Type B pancreatic cell (in vitro differentiated cells): ENCODE data around the gene CLDN20. TPM values are rescaled to one million over a fixed set of nuclear protein-coding genes. Genes with fewer than 3 reads are reported as not detected.

Experiments used
- DNase-seq: peaks from one replicate; pipeline ENCODE4 v3.0.0; 2021; ENCODE audit warnings: mixed read lengths; ENCODE audit not compliant: unreplicated experiment; ENCODE audit errors: extremely low spot score
- H3K27ac Mint-ChIP-seq: 2 replicates; pipeline ENCODE4 v1.8.0; 2021; ENCODE audit warnings: mild to moderate bottlenecking, mixed read lengths
- H3K27me3 Mint-ChIP-seq: 2 replicates; pipeline ENCODE4 v1.8.0; 2021; ENCODE audit warnings: mixed read lengths
- H3K36me3 Mint-ChIP-seq: 2 replicates; pipeline ENCODE4 v1.8.0; 2021; ENCODE audit warnings: mixed read lengths
- H3K4me1 Mint-ChIP-seq: one replicate; pipeline ENCODE4 v1.8.0; 2021; ENCODE audit warnings: mixed read lengths; ENCODE audit not compliant: unreplicated experiment
- H3K4me3 Mint-ChIP-seq: 2 replicates; pipeline ENCODE4 v1.8.0; 2021; ENCODE audit warnings: mild to moderate bottlenecking, mixed read lengths
- H3K9me3 Mint-ChIP-seq: 2 replicates; pipeline ENCODE4 v1.8.0; 2021; ENCODE audit warnings: mixed read lengths
- total RNA-seq: library from RNA; stranded (reverse); gene quantifications from 2 replicates; pipeline ENCODE4 v1.2.1, GENCODE V29; 2021; ENCODE audit warnings: low replicate concordance
- TF ChIP-seq, protein P1 (sequence below): fragments of 200-600 bp; sonication (generic); conservative IDR thresholded peaks from 2 replicates; pipeline ENCODE4 v1.5.0; 2021; ENCODE audit warnings: antibody characterized with exemption, mild to moderate bottlenecking

Gene CLDN20
- total RNA-seq, 1 donor from 2014 or later = not detected

DNA sequence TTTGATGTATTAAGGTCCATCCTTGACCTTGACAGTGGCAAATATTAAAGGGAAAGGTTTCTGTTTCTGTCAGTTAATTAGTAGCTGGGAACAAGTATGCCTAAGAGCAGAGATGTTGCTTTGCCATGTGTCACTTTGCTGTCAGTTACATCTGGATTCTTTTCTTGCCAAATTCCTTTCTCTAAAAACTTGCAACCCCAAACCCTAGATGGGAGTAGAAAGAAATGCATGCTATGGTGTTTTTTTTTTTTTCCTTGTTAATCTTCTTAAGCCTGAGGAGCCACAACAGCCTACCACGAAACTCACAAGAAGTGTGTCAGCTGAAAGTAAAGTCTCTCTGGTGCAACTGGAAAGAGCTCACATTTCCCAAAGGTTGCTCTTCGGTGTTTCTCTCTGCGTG is 18.0 kb upstream of the CLDN20 start:
- Mint-ChIP-seq H3K9me3 (no peaks in the 10 kb centered on the region), H3K4me3 (no peak overlapping the region), H3K27ac (peak overlapping the region; percentile 26), H3K27me3 (no peaks in the 10 kb centered on the region), H3K36me3 (peaks cover 19% of the 10 kb centered on the region), H3K4me1 (peaks cover 5% of the 10 kb centered on the region)
- DNase-seq = no peak
- TF ChIP-seq, protein P1, sequence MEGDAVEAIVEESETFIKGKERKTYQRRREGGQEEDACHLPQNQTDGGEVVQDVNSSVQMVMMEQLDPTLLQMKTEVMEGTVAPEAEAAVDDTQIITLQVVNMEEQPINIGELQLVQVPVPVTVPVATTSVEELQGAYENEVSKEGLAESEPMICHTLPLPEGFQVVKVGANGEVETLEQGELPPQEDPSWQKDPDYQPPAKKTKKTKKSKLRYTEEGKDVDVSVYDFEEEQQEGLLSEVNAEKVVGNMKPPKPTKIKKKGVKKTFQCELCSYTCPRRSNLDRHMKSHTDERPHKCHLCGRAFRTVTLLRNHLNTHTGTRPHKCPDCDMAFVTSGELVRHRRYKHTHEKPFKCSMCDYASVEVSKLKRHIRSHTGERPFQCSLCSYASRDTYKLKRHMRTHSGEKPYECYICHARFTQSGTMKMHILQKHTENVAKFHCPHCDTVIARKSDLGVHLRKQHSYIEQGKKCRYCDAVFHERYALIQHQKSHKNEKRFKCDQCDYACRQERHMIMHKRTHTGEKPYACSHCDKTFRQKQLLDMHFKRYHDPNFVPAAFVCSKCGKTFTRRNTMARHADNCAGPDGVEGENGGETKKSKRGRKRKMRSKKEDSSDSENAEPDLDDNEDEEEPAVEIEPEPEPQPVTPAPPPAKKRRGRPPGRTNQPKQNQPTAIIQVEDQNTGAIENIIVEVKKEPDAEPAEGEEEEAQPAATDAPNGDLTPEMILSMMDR = no peak

DNA sequence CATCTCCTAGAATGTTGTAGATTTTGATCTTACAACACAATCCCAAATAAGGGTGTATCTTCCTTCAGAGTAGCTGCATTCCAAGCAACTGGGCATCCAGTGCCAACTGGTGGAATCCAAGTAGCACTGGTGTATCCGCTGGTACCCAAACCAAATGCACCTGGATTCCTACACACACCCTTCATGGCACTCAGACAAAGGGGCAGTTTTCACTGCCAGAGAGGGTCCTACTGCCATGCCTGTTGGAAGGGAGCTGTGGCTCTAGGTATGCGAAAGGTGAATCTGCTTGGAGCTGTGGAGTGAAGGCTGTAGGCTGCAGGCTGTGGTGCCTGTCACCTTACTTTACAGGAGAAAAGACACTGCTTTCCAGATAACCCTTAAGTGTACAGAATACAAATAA is 17.0 kb upstream of the CLDN20 start:
- Mint-ChIP-seq H3K4me1 (peaks cover 5% of the 10 kb centered on the region), H3K27ac (peak overlapping the region; percentile 95)

DNA sequence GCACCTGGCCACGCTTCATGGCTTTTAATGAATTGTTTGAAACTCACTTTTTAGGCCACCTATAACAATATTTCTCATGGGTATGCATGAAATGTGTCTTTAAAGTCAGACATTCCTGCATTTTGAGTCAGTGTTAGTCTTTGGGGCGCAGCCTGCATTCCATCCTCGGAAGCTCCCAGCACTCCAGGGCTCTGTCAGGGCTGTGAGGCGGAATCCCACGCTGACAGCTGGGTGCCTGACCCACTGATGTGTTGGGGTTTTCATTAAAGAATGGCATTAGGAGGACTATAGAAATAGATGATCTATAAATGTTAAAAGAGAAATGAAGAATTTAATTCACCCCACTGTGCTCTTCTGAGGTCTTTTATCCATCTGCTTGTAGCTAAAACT is 16.2 kb upstream of the CLDN20 start:
- peak overlapping the region; percentile 65 for H3K4me3 Mint-ChIP-seq
- peak overlapping the region; percentile 95 for H3K27ac Mint-ChIP-seq
- peaks cover 9% of the 10 kb centered on the region for H3K36me3 Mint-ChIP-seq
- no peak for DNase-seq
- H3K4me1 Mint-ChIP-seq = peaks cover 5% of the 10 kb centered on the region
- TF ChIP-seq, protein P1 = no peak
- no peaks in the 10 kb centered on the region for H3K9me3 Mint-ChIP-seq
- H3K27me3 Mint-ChIP-seq = no peaks in the 10 kb centered on the region

More for the DNA sequence above, 17.0 kb upstream of the CLDN20 start:
- Mint-ChIP-seq H3K9me3 (no peaks in the 10 kb centered on the region), H3K4me3 (no peak overlapping the region), H3K27me3 (no peaks in the 10 kb centered on the region), H3K36me3 (peaks cover 13% of the 10 kb centered on the region)
- no peak for DNase-seq
- TF ChIP-seq, protein P1 = no peak

DNA sequence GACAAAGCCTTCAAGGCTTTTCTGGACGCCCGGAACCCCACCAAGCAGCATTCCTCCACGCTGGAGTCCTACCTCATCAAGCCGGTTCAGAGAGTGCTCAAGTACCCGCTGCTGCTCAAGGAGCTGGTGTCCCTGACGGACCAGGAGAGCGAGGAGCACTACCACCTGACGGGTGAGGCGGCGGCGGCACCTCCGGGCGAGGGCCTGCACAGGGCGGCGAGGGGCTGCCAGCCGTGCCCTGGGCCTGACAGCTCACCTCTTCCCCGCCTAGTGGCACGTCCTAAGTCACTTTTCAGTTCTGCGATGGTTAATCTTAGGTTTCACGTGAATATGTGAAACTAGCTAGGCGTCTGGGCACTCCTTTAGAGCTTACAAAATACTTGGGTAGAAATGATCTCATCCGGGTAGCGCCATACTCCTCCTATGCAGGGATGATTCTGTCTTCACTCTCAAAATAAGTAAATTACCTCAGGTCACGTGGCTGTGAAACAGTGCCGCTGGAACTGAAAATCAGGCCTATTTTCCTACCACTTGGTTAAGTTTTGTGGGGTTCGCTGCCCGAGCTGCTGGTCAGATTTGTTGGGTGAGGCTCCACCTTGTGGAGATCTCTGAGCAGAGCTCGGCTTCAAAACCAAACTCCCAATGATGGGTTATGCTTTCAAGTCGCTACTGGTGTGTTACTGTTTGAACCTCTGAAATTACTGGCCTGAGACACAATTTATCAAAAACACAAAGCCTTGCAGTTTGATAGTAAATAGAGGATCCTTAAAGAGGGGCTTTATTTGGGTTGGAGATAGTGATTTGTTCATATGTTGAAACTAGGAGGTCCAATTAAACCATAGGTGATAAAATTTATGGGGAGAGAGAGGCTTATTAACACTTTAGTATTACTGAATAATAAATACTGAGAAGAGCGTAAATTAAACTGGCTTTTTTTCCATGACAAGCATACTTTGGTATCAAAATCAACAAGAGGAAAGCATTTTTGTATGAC is 15.5 kb upstream of the CLDN20 start:
- Mint-ChIP-seq H3K4me1 (peaks cover 5% of the 10 kb centered on the region), H3K27me3 (no peaks in the 10 kb centered on the region), H3K9me3 (no peaks in the 10 kb centered on the region), H3K36me3 (peaks cover 14% of the 10 kb centered on the region), H3K27ac (peak overlapping the region; percentile 95), H3K4me3 (peak overlapping the region; percentile 65)
- TF ChIP-seq, protein P1 = peak; percentile 78
- DNase-seq = no peak

DNA sequence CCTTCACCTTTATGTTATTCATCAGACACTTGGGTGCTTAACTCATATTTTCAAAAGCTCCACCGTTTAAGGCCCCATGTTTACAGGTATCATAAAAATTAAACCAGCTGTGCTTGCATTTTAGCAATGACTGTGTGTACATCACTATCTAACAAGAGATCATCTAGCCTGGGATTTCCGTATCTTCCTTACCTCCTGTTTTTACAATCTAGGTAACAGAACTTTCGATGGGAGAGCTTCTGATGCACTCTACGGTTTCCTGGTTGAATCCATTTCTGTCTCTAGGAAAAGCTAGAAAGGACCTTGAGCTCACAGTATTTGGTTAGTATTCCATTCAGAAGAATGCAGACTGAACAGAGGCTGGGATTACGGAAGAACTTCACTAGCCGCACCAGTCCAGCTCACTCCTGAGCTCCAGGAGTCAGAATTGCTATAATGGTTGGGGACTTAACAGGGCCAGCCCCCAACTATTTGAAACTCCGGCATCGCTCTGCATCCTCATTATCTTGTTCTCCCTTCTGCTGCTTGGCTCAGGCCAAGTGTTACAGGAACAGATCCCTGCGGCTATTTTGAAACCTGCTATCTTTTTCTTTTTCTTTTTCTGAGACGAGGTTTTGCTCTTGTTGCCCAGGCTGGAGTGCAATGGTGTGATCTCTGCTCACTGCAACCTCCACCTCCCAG is 13.0 kb upstream of the CLDN20 start:
- Mint-ChIP-seq H3K27ac (no peak overlapping the region), H3K4me1 (peaks cover 9% of the 10 kb centered on the region), H3K36me3 (peaks cover 22% of the 10 kb centered on the region), H3K27me3 (no peaks in the 10 kb centered on the region), H3K4me3 (no peak overlapping the region), H3K9me3 (no peaks in the 10 kb centered on the region)
- TF ChIP-seq, protein P1 = no peak
- no peak for DNase-seq
